Activated T-helper 9 cell treated with anti-CD3 and anti-CD28 coated beads, Interleukin-2, amount 50 U/mL, for 16 hours (primary cell): ENCODE measurements around the gene PRG2.

Experiments
- DNase-seq: peaks from one replicate; pipeline ENCODE4 v3.0.0-alpha.2; 2020; ENCODE audit warnings: low read depth

Gene PRG2, protein sequence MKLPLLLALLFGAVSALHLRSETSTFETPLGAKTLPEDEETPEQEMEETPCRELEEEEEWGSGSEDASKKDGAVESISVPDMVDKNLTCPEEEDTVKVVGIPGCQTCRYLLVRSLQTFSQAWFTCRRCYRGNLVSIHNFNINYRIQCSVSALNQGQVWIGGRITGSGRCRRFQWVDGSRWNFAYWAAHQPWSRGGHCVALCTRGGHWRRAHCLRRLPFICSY

DNA sequence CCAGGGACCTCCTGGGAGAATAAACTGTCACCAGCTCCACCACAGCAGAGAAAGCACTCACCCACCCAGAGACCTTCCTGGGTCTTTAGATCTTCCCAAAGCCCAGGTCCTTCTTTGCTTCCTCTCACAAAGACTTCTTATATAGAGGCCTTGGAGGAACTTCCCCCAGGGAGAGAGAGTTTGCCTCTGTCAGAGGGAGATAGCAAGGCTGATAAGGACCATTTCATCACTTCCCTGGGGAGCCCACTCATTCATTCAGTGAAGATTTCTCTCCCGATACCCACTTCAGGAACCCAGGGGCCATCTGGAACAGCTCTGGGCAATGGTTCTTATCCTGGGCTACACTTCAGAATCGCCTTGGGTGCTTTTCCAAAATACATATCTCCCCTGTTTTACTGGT, at the start of gene PRG2:
TSS of gene PRG2 (minus strand) at position 116 of the 400 bp plus-strand sequence. CDS start 706 bp downstream, outside the sequence.
- no peak for DNase-seq

DNA sequence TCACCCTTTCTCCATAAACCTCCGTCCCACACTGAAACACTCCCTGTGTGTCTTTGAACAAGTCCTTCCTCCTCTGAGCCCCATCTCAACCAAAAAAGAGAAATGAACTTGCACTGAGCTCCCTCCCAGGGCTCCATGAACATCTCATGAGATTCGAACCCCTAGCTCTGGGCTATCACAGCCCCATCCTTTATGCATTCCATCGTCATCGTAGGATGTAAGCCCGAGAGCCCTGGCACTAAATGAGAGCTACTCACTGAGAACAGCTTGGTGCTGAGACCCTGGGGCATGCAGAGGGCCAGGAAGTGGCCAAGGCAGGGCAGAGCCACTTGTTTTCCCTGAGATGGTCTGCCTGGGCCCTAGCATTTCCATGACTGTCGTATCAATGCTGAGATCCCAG, 49.3 kb upstream of the PRG2 start:
- DNase-seq = no peak

DNA sequence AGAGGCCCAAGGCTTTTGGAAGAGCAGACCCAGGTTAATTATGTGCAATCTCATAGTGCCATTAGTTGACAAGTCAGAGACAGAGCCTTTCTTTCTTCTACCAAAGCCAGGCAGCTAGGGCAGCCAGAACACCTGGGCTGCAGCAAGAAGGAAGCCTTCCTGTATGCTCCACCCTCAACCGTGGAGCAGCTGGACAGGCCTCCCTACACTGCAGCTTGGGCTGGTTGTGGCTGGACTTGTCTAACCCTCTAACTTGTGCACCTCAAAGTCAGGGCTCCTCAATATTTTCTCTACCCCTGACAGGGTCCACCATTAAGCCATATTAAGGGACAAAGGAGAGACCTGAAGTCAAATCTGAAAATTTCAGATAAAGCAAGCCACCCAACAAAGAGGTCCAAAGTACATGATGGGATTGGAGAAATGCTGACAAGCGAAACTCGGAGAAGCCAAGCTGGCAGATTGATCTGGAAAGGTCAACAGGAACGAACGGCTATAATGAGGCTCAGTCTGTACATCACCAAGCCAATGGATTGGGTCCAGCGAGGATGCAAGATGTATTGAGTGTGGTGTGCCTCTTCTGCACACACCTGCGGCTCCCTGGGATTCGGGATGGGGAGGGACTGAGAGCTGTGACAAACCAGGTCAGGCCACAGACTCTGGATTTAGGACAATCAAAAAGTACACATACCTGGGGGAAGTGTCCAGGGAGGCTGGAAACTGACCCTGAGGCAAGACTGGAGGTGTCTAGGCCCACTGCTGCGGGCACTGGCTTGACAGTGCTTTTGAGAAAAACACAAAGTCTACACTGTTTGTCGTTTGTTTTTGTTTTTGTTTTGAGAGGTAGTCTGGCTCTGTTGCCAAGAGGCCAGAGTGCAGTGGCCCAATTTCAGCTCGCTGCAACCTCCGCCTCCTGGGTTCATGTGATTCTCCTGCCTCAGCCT, 48.2 kb upstream of the PRG2 start:
- no peak for DNase-seq

DNA sequence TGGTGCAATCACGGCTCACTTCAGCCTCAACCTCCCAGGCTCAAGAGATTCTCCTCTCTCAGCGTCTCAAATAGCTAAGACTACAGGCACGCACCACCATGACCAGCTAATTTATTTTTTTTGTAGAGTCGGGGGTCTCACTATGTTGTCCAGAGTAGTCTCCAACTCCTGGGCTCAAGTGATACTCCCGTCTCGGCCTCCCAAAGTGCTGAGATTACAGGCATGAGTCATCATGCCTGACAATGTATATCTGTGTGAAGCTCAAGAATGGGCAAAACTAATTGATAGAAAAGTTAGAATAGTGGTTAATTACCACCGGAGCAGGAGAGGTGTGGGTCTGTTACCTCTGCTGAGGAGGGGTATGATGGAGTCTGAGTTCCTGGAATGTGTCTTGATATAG, 45.6 kb upstream of the PRG2 start:
- DNase-seq = no peak

DNA sequence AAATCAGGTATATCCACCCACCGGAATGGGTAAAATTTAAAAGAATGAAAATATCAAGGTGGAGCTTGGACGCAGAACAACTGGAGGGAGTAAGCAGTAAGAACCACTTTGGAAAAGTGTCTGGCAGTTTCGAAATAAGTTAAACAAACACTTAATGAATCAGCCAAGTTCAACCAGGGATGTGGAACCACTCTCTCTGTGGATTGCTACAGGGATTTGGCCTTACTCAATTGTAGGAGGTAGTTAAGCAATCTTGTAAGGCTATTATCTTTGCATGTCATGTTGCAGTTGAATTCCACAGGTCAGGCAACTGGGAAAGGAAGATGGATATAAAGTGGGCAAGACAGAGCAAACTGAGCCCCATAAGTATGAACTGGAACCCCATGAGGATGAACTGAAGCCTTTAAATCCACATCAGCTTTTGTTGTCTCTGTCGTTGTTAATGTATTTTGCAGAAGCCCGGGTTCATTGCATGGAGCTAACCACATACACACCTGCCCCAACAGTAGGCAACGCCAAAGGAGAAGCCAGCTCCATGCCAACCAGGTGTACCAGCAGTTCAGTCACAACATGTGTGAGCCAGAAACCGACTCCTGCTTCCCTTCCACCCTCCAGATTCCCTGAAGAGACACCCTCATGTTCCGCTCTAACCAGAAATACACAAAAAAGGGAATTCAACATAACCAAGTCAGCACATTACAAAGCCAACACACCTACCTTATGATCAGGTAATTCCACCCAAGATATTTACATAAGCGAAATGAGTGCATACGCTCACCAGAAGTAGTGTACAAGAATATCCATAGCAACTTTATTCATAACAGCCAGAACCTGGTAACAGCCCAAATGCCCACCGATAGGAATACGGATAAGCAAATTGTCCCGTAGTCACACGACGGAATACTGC, 44.4 kb upstream of the PRG2 start:
- no peak for DNase-seq

DNA sequence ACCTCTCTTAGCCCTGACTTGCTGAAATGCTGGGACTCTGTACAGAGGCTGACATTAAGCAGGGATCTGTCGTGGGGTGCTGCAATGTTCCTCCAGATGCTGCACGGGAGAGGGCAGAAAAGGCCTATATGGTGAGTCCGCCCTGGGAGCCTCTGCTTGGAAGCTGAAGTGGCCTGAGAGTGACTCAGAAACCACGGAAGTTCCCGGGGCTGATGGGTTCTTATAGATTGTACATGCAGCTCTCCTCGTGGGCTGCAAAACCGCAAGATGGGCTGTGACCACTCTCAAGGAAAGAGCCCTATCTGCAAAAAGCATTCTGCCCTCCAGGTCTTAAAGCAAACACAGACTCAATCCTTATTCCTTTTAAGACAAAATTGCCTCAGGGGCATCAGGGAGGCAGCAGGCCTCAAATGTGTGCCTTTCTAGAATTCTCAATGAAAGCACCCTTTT, 42.3 kb upstream of the PRG2 start:
- no peak for DNase-seq

DNA sequence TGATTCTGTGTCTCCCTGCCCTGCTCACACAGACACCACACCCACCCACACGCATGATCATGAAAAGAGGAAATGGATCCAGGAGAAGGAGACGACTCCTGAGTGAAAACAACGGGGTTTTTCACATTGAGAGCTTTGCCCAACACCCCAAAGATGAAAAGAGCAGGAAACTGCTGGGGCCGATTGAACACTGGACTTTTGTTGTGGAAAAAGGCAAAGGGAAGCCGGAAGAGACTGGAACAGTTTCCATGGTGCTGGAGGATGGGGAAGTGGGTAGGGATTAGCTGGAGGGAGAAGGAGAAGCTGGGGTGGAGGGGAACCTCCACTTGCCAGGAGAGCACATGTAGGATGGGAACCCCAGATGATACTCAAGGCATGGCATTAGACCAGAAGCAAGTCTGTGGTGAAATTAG, 41.7 kb upstream of the PRG2 start:
- no peak for DNase-seq

DNA sequence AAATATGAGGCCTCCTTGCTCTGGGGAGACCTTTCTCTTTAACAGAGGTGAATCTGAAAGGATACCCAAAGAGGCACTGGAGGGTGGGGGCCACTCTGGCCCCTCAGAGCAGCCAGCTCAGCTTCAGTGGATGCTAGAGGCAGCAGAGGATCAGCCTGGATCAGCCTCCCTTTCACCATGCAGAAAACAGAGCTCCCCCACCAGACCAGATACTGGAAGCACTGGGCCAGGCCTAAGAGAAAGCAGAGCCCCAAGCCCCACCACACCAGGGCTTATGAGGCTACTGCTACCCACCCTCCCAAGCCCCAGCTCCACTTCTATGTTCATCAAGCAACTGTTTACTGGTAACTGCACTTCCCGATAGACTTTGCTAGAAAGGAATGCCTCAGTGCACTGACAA, 40.5 kb upstream of the PRG2 start:
- DNase-seq = no peak

DNA sequence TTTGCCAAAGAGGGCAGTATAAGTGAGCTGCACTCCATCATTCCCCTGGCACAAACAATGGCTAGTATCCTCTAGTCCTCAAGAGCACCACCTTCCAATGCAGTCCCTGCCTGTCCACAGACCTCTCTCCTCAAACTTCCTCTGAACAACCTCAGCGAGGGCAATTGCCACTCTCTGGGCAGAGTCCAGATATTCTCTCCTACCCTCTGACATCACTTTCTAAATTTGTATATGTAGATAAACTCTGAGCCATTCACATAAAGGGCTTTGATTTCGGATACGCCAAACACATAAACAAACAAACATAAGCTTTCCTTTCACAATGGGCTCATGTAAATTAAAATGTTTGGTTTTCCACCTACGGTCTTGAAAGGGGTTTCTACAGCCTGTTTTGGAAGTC, 39.5 kb upstream of the PRG2 start:
- no peak for DNase-seq

DNA sequence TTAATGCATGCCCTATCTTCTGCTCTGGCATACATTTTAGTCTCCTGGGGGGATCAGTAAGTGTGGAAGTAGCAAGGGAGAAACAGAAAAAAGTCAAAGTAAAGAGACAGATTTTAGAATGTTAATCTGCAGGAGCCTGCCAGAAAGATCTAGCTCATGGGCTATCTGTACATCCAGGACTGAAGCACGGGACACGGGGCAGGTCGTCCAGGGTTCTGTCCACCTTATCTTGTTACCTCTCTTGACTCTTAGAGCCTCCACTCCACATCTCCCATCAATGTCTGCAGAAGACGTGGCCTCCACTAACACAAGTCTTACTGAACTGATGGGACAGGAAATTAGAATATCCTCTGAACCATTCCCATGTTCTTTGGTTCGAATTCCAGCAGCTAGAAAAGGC, 38.2 kb upstream of the PRG2 start:
- DNase-seq = no peak

DNA sequence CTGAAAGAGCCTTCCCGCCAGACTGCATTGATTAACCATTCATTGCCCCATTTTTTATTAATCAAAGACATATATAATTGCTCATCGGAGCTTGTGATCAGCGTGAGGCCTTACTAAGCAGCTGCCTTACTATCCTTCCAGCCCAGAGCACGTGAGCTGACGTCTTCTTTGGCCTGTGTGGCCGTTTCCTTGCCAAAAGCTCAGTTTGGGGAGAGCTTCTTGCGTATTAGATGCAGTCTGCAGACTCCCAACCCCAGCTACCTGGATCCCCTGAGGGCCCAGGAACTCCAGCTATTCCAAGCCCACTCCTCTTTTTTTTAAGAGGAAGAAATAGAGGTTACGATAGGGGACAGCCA, 37.3 kb upstream of the PRG2 start:
- DNase-seq = no peak

DNA sequence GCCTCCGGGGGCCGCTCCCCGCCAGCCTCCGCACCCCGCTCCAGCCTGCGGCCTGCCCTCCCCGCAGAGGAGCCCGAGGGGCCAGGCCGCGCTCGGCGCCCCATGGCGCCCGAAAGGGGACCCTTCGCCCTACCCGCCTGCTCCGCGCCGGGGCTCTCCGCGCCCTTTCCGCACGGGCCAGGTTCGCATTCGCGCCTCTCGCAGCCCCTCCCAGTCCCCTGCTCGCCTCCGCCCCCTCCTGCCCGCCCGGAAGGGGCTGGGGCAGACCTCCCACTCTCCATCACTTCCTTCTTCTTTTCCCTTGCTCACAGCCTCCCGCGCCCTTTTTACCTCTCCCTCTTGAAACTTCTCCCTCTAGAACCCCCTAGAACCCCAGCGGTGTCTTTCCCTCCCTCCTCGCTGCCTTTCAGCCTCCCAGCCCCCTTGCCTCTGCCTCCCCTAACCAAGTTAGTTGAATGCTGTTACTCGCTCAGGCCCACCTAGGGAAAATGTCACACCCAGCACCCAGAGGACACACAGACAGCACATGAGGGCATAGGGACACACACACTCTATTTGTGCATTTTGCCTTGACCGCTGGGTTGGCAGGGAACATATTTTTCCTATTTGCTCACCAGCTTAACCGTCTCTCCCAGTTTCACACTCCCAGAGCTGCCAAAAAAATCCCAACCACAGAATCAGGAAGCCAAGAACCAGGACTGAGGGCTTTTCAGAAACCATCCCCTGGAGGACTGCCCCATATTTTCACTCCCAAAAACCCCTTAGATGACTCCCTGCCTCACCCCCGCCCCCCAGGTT, 36.7 kb upstream of the PRG2 start, which contains the start of gene SLC43A3:
TSS of gene SLC43A3 (minus strand) at position 193 of the 798 bp plus-strand sequence. CDS start 949 bp downstream, outside the sequence.
- DNase-seq = peak; percentile 71

DNA sequence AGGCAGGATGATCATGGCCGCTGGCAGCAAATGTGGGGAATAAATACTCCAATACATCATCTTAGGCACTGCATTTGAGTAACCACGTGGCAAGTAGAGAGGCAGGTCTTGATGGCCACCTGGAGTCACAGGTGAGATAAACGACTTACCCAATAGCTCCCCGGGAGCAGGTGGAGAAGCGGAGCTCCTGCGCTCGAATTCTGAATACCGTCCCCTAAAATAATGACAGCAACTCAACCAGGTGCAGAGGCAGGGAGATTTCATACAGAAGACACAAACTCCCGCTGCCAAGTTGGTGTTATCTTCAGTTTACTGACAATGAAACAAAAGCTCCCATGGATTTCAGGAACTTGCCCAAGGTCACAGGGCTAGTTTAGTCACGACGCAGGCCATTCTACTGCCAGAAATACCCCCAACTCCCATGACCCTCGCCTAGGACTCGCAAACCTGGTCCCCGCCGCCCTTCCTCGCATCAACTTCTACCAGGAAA, 36.0 kb upstream of the PRG2 start:
- DNase-seq = no peak

DNA sequence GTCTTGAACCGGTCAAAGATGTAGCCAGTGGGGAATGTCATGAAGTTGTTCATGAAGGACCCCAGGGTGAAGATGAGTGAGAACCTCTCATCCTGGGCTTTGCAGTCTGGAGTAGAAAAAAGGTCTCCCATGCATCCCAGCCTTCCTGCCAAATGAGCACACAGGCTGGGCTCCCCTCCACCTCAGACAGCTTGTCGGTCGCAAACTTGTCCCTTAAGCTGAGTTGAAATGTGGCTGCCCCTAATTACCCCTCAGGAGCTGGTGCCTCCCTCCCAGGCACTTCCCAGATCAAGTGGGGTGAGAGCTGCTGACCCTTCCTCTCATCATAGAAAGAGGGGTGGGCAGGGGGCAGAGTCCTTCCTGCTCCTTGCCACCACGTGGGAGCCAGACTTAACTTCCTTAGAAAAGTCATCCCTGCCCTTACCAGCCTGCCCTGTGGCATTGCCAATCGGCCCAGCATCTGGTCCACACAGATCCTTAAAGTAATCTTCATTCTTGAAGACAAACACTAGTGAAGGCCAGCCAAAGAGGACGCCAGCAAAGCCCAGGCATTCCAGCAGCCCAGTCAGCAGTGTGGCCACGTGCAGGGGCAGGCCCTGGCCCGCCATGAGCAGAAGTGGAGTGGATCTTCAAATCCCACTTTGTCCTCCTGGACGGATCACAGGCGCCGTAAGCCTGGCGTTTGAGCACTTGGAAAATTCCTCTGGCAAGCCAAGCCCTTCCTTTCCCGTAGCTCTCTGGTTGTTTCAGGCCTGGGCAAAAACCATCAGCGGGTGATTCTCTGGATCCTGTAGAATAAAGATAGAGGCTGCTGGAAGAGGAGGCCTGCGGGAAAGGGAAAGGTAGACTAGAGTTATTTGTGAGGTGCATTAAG, 35.4 kb upstream of the PRG2 start:
- no peak for DNase-seq

DNA sequence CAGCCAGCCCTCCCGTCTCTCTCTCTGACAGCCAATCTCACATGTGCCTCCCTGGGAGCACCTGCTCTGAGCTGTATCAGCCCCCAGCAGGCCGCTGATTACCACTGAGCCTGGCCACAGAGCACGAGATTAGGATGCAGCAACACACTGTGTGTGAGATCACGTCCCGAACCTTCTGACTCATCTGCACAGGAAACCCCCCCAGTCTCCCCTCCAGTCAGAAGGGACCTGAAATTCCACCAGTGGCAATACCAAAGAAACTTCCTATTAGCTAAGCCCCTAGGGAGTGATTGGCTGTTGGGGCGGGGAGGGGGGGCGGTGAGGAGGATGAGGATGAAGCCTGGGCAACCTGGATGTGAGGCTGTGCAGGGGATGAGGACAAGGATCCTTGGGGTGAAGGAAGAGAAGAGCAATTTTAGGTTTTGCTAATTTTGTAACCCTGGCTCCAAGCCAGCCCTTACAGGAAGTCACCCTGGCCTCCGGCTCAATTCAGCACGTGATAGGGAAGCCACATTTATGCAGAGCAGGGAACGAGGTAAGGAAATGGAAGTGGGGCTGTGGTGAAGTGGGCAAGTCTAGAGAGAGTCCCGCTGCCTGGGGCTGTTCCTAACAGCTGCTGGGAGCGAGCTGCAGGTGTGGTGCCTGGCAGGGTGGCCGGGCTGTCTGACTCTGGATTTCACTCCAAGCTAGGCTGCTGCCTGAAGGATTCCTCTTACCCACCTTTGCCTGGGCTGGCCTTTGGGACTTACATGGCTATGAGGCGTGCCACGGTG, 34.5 kb upstream of the PRG2 start:
- peak; percentile 83 for DNase-seq

DNA sequence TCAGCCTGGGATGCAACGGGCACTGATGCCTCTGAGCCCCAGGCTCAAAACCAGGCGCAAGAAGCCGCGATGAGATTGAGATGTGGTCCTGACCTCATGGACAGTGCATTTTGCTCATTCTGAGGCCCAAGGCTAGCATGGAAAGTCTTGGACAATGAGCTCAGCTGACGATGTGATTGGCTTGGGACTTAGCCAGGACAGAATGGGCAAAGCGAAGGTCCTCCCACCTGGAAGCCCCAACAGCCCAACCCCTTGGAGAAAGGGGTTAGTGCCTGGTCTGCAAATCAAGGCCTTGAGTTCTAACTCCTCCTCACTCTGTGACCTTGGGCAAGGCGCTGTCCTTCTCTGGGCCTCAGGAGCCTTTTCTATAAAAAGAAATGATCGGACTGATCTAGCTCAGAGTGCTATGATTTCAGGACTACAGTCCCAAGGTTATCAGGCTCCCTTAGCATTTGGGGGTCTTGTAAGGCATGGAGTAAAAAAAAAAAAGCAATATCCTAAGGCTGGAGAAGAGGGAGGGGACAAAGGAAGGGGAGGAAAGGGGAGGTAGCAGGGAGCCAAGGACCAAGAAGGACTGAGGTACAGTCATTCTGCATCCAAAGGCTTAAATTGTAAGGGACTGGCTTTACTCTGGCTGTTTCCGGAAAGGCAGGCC, 33.8 kb upstream of the PRG2 start:
- DNase-seq = no peak

DNA sequence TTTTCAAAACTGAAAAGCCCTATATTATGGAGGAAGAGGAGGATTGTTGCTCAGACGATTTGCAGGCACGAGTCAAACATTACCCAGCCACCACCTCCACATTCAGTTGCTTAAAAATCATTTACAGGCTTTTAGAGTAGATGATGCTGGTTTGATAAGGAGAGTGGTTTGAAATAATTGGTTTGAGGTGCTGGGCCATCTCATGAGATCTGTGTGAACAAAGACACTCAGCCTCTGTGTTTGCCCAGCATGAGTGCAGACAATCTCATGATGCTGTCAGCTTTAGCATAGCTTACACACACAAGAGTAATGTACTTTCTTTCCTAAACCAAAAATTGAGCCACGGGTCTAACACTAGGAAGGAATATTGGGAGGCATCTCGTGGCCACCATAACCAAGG, 32.2 kb upstream of the PRG2 start:
- DNase-seq = no peak

DNA sequence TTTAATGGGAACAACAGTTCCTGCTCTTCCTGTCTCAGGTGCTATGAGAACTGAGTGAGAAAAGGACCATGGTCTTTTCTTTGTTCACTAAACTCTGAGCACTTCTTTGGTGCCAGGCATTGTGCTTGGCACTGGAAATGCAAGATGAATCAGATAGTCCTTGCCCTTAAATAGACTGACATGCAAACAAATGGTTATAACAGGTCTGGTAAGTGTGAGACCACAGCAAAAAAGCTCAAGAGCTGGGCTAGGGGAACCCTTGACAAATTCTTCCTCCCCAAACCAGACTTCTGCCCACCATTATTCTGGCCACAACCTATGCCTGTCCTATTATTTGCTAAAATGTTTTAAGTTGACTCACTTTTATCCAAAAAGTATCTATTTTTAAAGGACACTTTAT, 31.4 kb upstream of the PRG2 start:
- DNase-seq = no peak

DNA sequence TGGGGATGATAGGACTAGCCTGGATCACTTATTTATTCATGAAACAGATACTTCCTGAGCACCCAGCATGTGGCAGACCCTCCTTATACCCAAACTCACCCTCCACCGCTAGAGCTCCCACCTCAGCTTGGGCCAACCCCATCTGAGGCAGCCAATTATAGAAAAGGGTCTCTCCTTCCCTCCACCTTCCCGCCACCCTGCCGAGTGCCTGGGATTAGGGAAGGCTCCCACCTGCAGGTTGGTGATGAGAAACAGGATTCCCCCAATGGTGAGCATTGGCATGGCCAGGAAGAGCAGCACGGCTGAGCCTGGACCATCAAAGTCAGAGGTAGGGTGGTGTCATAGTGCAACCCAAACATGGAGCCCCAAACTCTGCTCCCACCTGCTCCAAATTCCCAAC, 30.6 kb upstream of the PRG2 start:
- DNase-seq = no peak
